ENCODE measurements around the gene CDK5RAP2.

GRCh38 chr9:120610975-120611689 is 31.2 kb upstream of the CDK5RAP2 start:
- TF ChIP-seq CTCF (optimal IDR thresholded peaks at IDR 0.05 in 1 of 3, IDR thresholded peaks at IDR 0.05 in 1 of 3, conservative IDR thresholded peaks at IDR 0.05 in 1 of 3; ENCODE audit: extremely low read depth in 1 of 3, insufficient read depth in 2 of 3, low read length in 3 of 3) (peak in 2 of 3 experiments; percentile 39 to 57), EZH2 (IDR thresholded peaks at IDR 0.05; ENCODE audit: low read length) (no peak)
